SK-N-MC (cell line): Measurements from ENCODE around the gene HOXA3.

ENCODE experiments used
- EZH2 ChIP-seq: fragments of 200-600 bp; sonication (generic); IDR thresholded peaks from one replicate; pipeline ENCODE4 v1.6.1; 2017; ENCODE audit warnings: antibody characterized with exemption
- FOXP2 ChIP-seq: optimal IDR thresholded peaks from 2 replicates; pipeline ENCODE3; 2011; ENCODE audit warnings: mild to moderate bottlenecking, moderate library complexity; ENCODE audit not compliant: insufficient read depth; ENCODE audit errors: extremely low read length, control extremely low read depth
- POLR2AphosphoS5 ChIP-seq: IDR thresholded peaks from 2 replicates; pipeline ENCODE4 v1.6.1; 2012; ENCODE audit warnings: mild to moderate bottlenecking, low read depth, low read length, borderline replicate concordance

DNA sequence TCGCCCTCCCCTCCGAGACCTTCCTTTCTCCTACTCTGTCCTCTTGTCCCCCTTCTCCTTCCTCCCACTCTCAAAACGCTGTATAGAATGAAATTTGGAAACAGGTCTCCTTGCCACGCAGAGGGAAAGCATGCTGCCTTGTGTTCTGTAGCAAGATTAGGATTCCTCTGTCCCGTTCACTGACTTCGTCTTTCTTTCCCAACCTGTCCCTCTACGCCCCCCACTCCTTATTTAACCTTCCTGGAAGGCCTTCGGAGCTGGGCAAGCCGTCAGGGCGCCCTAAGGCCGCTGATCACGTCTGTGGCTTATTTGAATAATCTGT is 11.6 kb upstream of the HOXA3 start:
- no peak for TF ChIP-seq POLR2AphosphoS5
- no peak for TF ChIP-seq EZH2
- TF ChIP-seq FOXP2, result no peak
